ENCODE measurements around the gene RBFOX2. TPM values are rescaled to one million over a fixed set of nuclear protein-coding genes. Genes with fewer than 3 reads are reported as not detected.

RBFOX2 gene
- total and polyA plus RNA-seq, 10 of the 15 experiments (the other 5 are each of a cell fraction or from before 2014, with no cell fraction given), result 0.01 to 2.7 (median 0.17) TPM; not detected in 4

DNA sequence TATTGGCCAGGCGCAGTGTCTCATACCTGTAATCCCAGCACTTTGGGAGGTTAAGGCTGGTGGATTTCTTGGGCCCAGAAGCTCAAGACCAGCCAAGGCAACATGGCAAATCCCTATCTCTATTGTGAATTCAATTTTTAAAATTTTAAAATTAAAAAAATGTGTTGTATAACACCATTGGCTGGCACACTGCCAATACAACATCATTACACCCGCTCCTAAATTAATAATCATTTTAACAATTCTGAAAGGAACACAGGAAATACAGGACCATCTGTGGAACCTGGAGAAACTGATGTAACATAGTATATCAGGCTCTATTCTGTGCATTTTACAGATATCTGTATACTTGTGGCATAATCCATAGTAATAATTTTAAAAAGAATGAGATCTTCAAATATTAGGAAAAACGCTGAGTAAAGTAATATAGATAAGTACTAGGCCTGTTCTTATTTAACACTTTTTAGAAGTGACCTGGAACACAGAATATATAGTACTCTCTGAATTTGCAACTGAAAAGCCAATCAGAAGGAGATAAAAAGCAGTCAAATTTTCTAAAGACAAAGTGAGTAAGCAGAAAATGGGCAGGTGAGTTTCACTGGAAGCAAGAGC is 186.6 kb downstream of the RBFOX2 start (continued):
- TF ChIP-seq SUPT20H (IDR thresholded peaks at IDR 0.05; ENCODE audit: borderline replicate concordance, control insufficient read depth, low read depth, low read length) (no peak), SIN3A (IDR thresholded peaks at IDR 0.05; ENCODE audit: low read depth, low read length) (no peak), ZNF217 (IDR thresholded peaks at IDR 0.05) (no peak), EED (IDR thresholded peaks at IDR 0.05; ENCODE audit: low read depth) (no peak), NFYA (IDR thresholded peaks at IDR 0.05; ENCODE audit: borderline replicate concordance, low read depth, low read length) (no peak)
- TF ChIP-seq, protein P1, sequence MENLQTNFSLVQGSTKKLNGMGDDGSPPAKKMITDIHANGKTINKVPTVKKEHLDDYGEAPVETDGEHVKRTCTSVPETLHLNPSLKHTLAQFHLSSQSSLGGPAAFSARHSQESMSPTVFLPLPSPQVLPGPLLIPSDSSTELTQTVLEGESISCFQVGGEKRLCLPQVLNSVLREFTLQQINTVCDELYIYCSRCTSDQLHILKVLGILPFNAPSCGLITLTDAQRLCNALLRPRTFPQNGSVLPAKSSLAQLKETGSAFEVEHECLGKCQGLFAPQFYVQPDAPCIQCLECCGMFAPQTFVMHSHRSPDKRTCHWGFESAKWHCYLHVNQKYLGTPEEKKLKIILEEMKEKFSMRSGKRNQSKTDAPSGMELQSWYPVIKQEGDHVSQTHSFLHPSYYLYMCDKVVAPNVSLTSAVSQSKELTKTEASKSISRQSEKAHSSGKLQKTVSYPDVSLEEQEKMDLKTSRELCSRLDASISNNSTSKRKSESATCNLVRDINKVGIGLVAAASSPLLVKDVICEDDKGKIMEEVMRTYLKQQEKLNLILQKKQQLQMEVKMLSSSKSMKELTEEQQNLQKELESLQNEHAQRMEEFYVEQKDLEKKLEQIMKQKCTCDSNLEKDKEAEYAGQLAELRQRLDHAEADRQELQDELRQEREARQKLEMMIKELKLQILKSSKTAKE (IDR thresholded peaks at IDR 0.05; ENCODE audit: low read depth, poor library complexity, severe bottlenecking), result no peak
- TF ChIP-seq, protein P2, sequence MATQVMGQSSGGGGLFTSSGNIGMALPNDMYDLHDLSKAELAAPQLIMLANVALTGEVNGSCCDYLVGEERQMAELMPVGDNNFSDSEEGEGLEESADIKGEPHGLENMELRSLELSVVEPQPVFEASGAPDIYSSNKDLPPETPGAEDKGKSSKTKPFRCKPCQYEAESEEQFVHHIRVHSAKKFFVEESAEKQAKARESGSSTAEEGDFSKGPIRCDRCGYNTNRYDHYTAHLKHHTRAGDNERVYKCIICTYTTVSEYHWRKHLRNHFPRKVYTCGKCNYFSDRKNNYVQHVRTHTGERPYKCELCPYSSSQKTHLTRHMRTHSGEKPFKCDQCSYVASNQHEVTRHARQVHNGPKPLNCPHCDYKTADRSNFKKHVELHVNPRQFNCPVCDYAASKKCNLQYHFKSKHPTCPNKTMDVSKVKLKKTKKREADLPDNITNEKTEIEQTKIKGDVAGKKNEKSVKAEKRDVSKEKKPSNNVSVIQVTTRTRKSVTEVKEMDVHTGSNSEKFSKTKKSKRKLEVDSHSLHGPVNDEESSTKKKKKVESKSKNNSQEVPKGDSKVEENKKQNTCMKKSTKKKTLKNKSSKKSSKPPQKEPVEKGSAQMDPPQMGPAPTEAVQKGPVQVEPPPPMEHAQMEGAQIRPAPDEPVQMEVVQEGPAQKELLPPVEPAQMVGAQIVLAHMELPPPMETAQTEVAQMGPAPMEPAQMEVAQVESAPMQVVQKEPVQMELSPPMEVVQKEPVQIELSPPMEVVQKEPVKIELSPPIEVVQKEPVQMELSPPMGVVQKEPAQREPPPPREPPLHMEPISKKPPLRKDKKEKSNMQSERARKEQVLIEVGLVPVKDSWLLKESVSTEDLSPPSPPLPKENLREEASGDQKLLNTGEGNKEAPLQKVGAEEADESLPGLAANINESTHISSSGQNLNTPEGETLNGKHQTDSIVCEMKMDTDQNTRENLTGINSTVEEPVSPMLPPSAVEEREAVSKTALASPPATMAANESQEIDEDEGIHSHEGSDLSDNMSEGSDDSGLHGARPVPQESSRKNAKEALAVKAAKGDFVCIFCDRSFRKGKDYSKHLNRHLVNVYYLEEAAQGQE (IDR thresholded peaks at IDR 0.05; ENCODE audit: low read depth, low read length), result no peak
- TF ChIP-seq, protein P3, sequence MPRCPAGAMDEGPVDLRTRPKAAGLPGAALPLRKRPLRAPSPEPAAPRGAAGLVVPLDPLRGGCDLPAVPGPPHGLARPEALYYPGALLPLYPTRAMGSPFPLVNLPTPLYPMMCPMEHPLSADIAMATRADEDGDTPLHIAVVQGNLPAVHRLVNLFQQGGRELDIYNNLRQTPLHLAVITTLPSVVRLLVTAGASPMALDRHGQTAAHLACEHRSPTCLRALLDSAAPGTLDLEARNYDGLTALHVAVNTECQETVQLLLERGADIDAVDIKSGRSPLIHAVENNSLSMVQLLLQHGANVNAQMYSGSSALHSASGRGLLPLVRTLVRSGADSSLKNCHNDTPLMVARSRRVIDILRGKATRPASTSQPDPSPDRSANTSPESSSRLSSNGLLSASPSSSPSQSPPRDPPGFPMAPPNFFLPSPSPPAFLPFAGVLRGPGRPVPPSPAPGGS (IDR thresholded peaks at IDR 0.05; ENCODE audit: borderline replicate concordance, insufficient read depth, low read depth, low read length, poor library complexity, severe bottlenecking), result no peak
- TF ChIP-seq, protein P4, sequence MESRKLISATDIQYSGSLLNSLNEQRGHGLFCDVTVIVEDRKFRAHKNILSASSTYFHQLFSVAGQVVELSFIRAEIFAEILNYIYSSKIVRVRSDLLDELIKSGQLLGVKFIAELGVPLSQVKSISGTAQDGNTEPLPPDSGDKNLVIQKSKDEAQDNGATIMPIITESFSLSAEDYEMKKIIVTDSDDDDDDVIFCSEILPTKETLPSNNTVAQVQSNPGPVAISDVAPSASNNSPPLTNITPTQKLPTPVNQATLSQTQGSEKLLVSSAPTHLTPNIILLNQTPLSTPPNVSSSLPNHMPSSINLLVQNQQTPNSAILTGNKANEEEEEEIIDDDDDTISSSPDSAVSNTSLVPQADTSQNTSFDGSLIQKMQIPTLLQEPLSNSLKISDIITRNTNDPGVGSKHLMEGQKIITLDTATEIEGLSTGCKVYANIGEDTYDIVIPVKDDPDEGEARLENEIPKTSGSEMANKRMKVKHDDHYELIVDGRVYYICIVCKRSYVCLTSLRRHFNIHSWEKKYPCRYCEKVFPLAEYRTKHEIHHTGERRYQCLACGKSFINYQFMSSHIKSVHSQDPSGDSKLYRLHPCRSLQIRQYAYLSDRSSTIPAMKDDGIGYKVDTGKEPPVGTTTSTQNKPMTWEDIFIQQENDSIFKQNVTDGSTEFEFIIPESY (IDR thresholded peaks at IDR 0.05), result no peak
- TF ChIP-seq, protein P5, sequence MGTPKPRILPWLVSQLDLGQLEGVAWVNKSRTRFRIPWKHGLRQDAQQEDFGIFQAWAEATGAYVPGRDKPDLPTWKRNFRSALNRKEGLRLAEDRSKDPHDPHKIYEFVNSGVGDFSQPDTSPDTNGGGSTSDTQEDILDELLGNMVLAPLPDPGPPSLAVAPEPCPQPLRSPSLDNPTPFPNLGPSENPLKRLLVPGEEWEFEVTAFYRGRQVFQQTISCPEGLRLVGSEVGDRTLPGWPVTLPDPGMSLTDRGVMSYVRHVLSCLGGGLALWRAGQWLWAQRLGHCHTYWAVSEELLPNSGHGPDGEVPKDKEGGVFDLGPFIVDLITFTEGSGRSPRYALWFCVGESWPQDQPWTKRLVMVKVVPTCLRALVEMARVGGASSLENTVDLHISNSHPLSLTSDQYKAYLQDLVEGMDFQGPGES (IDR thresholded peaks at IDR 0.05), result no peak

All from GM12878 (cell line).